Parathyroid adenoma (tissue), 2 donors: ENCODE measurements around the gene SLC50A1.
A peak's percentile ranks its signal among the peaks of the same experiment; 100 is the strongest.

Experiments used
- H2AFZ ChIP-seq: fragments of 300-600 bp; sonication (generic); one replicate; pipeline ENCODE4 v1.7.0; 2017; ENCODE audit warnings: antibody characterized with exemption, mild to moderate bottlenecking
- H3K27ac ChIP-seq: fragments of 300-600 bp; sonication (generic); one replicate; pipeline ENCODE4 v1.7.0; 2017
- H3K27me3 ChIP-seq: fragments of 300-600 bp; sonication (generic); one replicate; pipeline ENCODE4 v1.7.0; 2017; ENCODE audit warnings: low read length; ENCODE audit not compliant: control insufficient read depth, insufficient read depth
- H3K36me3 ChIP-seq: fragments of 300-600 bp; sonication (generic); one replicate; pipeline ENCODE4 v1.7.0; 2017; ENCODE audit warnings: low read length; ENCODE audit not compliant: control insufficient read depth, insufficient read depth
- H3K4me1 ChIP-seq: fragments of 300-600 bp; sonication (generic); one replicate; pipeline ENCODE4 v1.7.0; 2017; ENCODE audit warnings: control low read depth
- H3K4me2 ChIP-seq: fragments of 300-600 bp; sonication (generic); one replicate; pipeline ENCODE4 v1.7.0; 2017; ENCODE audit warnings: low read length
- H3K4me3 ChIP-seq: fragments of 300-600 bp; sonication (generic); one replicate; pipeline ENCODE4 v1.7.0; 2017; ENCODE audit warnings: low read depth, low read length
- H3K79me2 ChIP-seq: fragments of 300-600 bp; sonication (generic); one replicate; pipeline ENCODE4 v1.7.0; 2017; ENCODE audit warnings: control low read depth
- H3K9ac ChIP-seq: fragments of 300-600 bp; sonication (generic); one replicate; pipeline ENCODE4 v1.7.0; 2017; ENCODE audit warnings: mild to moderate bottlenecking
- H3K9me3 ChIP-seq: fragments of 300-600 bp; sonication (generic); one replicate; pipeline ENCODE4 v1.7.0; 2017; ENCODE audit warnings: low read length; ENCODE audit not compliant: control insufficient read depth
- CTCF ChIP-seq: fragments of 300-600 bp; sonication (generic); IDR thresholded peaks from one replicate; pipeline ENCODE4 v1.7.0; 2017; ENCODE audit warnings: antibody characterized with exemption, mild to moderate bottlenecking
- donor health status: primary hyperparathyroidism.

SLC50A1 gene

GRCh38 chr1:155172732-155173477, 37.3 kb downstream of the SLC50A1 start, which contains the start of gene KRTCAP2:
TSS of gene KRTCAP2 (minus strand) at chr1:155173304. CDS start at chr1:155173224, 80 bp downstream.
- Histone ChIP-seq H3K79me2 (no peaks in the 10 kb centered on the region), H3K27ac (peak within 1 kb of the TSS; percentile 86), H2AFZ (peak within 1 kb of the TSS; percentile 95), H3K4me2 (peak within 1 kb of the TSS; percentile 97), H3K27me3 (no peaks in the 10 kb centered on the region), H3K4me1 (no peaks in the 10 kb centered on the region), H3K4me3 (peak within 1 kb of the TSS; percentile 99), H3K36me3 (no peaks in the 10 kb centered on the region), H3K9ac (peak within 1 kb of the TSS; percentile 72), H3K9me3 (no peaks in the 10 kb centered on the region)
- TF ChIP-seq CTCF: peak; percentile 87

- Histone ChIP-seq H3K4me3 (peak within 1 kb of the TSS; percentile 99), H3K36me3 (no peaks in the 10 kb centered on the region), H3K9ac (peak within 1 kb of the TSS; percentile 72), H3K79me2 (no peaks in the 10 kb centered on the region), H3K4me1 (no peaks in the 10 kb centered on the region), H3K27me3 (no peaks in the 10 kb centered on the region), H2AFZ (peak within 1 kb of the TSS; percentile 95), H3K4me2 (peak within 1 kb of the TSS; percentile 97), H3K9me3 (no peaks in the 10 kb centered on the region), H3K27ac (peak within 1 kb of the TSS; percentile 86)
- no peak for TF ChIP-seq CTCF
These were observed 38.0 kb downstream of the SLC50A1 start, which contains the start of gene TRIM46 for GRCh38 chr1:155173478-155174323. TSS of gene TRIM46 (plus strand) at chr1:155173849. CDS start at chr1:155173967, 118 bp downstream.

- no peak for TF ChIP-seq CTCF
- no peak overlapping the region for H3K9ac ChIP-seq
- no peaks in the 10 kb centered on the region for H3K36me3 ChIP-seq
- H3K4me3 ChIP-seq: no peak overlapping the region
- H3K4me2 ChIP-seq: peak overlapping the region; percentile 97
- no peaks in the 10 kb centered on the region for H3K9me3 ChIP-seq
- H3K27ac ChIP-seq: no peak overlapping the region
- H2AFZ ChIP-seq: no peak overlapping the region
- no peaks in the 10 kb centered on the region for H3K4me1 ChIP-seq
- H3K27me3 ChIP-seq: no peaks in the 10 kb centered on the region
- no peaks in the 10 kb centered on the region for H3K79me2 ChIP-seq
These were observed 39.0 kb downstream of the SLC50A1 start for GRCh38 chr1:155174324-155175280.

- Histone ChIP-seq H3K79me2 (no peaks in the 10 kb centered on the region), H3K27ac (no peak overlapping the region), H3K36me3 (no peaks in the 10 kb centered on the region), H3K9me3 (no peaks in the 10 kb centered on the region), H3K27me3 (no peaks in the 10 kb centered on the region), H3K4me2 (no peak overlapping the region), H2AFZ (no peak overlapping the region), H3K9ac (no peak overlapping the region), H3K4me1 (no peaks in the 10 kb centered on the region), H3K4me3 (no peak overlapping the region)
- no peak for TF ChIP-seq CTCF
These were observed 39.8 kb downstream of the SLC50A1 start for GRCh38 chr1:155175281-155175926.
